BE2C (cell line): ENCODE measurements around the gene MRPL32.

Source experiments
- DNase-seq: peaks from one replicate; pipeline ENCODE4 v3.0.0-alpha.2; 2020
- H3K27me3 ChIP-seq: fragments of 250-450 bp; sonication (Bioruptor Pico); 2 replicates; pipeline ENCODE4 v1.5.1; 2020; ENCODE audit warnings: mild to moderate bottlenecking
- H3K36me3 ChIP-seq: fragments of 250-450 bp; sonication (Bioruptor Pico); 2 replicates; pipeline ENCODE4 v1.5.1; 2020; ENCODE audit warnings: mild to moderate bottlenecking
- H3K4me1 ChIP-seq: fragments of 250-450 bp; sonication (Bioruptor Pico); 2 replicates; pipeline ENCODE4 v1.5.1; 2020
- H3K4me3 ChIP-seq: 2 replicates; pipeline ENCODE4 v1.5.1; 2011; ENCODE audit warnings: low read depth, low read length
- H3K9me3 ChIP-seq: fragments of 250-450 bp; sonication (Bioruptor Pico); 2 replicates; pipeline ENCODE4 v1.5.1; 2020
- TF ChIP-seq, protein P1 (sequence below): IDR thresholded peaks from 2 replicates; pipeline ENCODE4 v1.5.1; 2012; ENCODE audit warnings: mild to moderate bottlenecking, low read depth, low read length

The MRPL32 gene

GRCh38 chr7:42984137-42984536 is 52.0 kb downstream of the MRPL32 start:
- H3K27me3 ChIP-seq = no peaks in the 10 kb centered on the region; the same call in none of the 2 replicates
- no peaks in the 10 kb centered on the region; the same call in 1 of the 2 replicates for H3K9me3 ChIP-seq
- H3K36me3 ChIP-seq = no peaks in the 10 kb centered on the region
- no peaks in the 10 kb centered on the region for H3K4me1 ChIP-seq
- H3K4me3 ChIP-seq = no peak overlapping the region
- DNase-seq = no peak
- TF ChIP-seq, protein P1, sequence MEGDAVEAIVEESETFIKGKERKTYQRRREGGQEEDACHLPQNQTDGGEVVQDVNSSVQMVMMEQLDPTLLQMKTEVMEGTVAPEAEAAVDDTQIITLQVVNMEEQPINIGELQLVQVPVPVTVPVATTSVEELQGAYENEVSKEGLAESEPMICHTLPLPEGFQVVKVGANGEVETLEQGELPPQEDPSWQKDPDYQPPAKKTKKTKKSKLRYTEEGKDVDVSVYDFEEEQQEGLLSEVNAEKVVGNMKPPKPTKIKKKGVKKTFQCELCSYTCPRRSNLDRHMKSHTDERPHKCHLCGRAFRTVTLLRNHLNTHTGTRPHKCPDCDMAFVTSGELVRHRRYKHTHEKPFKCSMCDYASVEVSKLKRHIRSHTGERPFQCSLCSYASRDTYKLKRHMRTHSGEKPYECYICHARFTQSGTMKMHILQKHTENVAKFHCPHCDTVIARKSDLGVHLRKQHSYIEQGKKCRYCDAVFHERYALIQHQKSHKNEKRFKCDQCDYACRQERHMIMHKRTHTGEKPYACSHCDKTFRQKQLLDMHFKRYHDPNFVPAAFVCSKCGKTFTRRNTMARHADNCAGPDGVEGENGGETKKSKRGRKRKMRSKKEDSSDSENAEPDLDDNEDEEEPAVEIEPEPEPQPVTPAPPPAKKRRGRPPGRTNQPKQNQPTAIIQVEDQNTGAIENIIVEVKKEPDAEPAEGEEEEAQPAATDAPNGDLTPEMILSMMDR = no peak

GRCh38 chr7:42986213-42986612 is 54.0 kb downstream of the MRPL32 start:
- Histone ChIP-seq H3K4me1 (no peaks in the 10 kb centered on the region), H3K36me3 (no peaks in the 10 kb centered on the region), H3K9me3 (no peaks in the 10 kb centered on the region; the same call in 1 of the 2 replicates), H3K27me3 (peaks cover 2% of the 10 kb centered on the region), H3K4me3 (no peak overlapping the region)
- DNase-seq = no peak
- TF ChIP-seq, protein P1 = no peak

DNA sequence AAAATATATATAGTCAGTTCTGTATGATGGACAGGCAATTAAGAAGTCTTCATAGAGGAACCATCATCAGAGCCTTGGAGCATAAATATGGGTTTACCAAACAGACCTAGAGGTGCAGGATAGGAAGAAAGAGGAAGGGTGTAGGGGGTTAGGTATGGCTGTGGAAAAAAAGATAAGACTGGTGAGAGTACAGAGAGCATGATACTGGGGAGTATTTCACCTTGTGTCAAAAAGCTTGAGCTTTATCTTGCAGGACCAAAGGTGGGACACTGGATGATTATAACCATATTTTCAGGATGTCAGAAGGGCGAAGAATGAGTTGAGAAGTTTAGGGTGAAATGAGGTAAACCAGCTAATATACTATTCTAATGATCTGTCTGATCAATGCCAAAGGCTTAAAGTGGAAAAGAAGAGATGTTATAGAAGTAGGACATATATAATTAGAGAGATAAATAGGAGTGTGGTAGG is 54.6 kb downstream of the MRPL32 start:
- no peak overlapping the region for H3K4me3 ChIP-seq
- H3K4me1 ChIP-seq = no peaks in the 10 kb centered on the region
- no peak for DNase-seq
- TF ChIP-seq, protein P1 = no peak
- no peaks in the 10 kb centered on the region; the same call in 1 of the 2 replicates for H3K9me3 ChIP-seq
- no peaks in the 10 kb centered on the region for H3K36me3 ChIP-seq
- H3K27me3 ChIP-seq = peaks cover 6% of the 10 kb centered on the region
